Body of pancreas (tissue), 4 donors: ENCODE results near the gene FAM234A.

ENCODE experiments used
- CTCF ChIP-seq, 7 experiments: fragments of 450-650 bp in 4 of 7; fragments of 200-600 bp in 3 of 7; sonication (generic) in 3 of 7; IDR thresholded peaks; one replicate each; pipeline ENCODE4 v1.5.1; 2016 to 2019; ENCODE audit warnings: antibody characterized with exemption in 7 of 7
- POLR2A ChIP-seq, 3 donors: fragments of 450-650 bp; IDR thresholded peaks; one replicate each; pipeline ENCODE4 v1.6.1; 2016; ENCODE audit warnings: antibody characterized with exemption in 3 of 3, mild to moderate bottlenecking in 2 of 3

DNA sequence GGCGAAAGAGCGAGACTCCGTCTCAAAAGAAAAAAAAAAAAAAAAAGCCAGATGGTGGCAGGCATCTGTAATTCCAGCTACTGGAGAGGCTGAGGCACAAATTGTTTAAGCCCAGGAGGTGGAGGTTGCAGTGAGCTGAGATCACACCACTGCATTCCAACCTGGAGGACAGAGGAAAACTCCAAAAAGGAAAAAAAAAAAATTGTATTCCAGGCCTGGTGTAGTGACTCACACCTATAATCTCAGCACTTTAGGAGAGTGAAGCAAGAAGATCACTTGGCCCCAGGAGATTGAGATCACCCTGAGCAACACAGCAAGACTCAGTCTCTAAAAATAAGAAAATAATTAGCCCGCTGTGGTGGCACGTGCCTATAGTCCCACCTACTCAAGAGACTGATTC lies 34.2 kb upstream of the FAM234A start:
- TF ChIP-seq POLR2A (IDR thresholded peaks at IDR 0.05) (no peak), CTCF (IDR thresholded peaks at IDR 0.05) (no peak)
